HuH-7.5 (cell line): ENCODE measurements around the gene MSI2.

ENCODE experiments used
- DNase-seq: peaks from one replicate; pipeline ENCODE4 v3.0.0; 2011; ENCODE audit warnings: low spot score

MSI2 gene

DNA sequence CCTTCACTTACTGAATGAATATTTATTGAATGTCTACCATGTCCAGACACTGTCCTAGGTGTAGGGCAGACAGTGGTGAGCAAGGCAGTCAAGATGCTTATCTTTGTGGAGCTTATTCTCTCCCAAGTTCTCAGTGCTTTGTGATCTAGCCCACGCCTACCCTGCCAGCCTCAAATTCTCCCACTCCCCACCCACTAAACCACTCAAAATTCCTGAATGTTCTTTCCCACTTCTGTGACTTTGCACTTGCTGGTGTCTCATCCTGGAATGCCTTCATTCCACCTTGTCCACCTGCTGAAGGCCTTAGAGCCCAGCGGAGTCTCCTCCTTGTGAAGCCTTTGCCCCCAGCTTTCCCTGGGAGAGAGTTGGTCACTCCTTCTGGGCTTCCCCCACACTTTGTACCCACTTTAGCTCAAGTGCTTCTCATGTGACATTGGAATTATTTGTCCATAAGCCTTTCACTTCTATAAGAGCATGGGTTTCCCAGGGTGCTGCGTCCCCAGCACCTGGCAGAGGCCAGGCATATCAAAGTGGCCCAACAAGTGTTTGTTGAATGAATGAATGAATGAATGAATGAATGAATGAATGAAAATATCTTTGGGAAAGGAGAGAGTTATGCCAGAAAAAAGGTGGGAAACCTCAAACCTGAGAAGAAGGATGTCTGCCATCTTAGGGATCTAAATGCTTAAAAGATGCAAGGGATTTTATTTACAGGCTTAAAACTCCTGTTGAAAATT lies 465.8 kb downstream of the MSI2 start:
- no peak for DNase-seq

DNA sequence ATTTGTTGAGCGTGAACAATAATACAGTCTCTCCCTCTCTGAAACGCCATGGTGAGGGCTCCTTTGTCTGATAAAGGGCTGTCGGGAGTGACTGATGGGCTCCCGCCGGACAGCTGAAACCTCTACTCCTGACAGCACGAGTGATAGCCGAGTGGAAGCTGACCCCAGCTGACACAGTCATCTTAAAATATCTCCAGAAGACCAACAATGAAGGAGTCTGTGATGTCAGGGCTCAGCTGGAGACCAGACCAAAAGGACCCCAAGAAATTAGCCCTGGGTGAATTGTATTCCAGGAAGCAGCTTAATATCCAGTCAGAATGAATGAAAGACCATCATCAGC lies 466.4 kb downstream of the MSI2 start:
- DNase-seq = no peak

DNA sequence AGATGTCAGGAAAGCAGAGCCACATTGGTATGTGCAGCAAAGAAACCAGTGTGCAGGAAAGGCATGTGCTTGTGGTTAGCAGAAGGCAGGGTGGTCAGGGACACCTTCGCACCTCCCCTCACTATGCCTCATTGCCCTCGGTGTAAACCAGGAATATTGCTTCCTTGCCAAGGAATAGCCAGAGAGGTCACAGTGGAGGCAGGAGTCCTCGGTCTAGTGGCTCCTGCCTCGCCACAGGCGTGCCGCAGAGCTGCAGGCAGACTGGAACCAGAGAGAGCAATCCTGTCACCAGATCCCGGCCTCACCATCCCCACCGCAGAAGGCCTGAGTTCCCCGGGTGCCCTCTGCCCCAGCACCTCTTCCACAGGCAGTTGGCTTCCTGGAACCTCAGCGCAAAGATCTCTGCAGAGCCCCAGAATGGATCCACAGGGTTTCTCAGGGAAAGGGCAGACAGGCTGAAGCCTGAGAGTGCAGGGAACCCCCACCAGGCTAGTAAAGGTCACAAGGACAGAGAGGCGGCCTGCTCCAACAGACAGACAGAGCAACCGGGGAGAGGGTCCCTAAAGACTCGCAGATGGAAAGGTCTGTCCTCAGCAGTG lies 467.2 kb downstream of the MSI2 start:
- no peak for DNase-seq

DNA sequence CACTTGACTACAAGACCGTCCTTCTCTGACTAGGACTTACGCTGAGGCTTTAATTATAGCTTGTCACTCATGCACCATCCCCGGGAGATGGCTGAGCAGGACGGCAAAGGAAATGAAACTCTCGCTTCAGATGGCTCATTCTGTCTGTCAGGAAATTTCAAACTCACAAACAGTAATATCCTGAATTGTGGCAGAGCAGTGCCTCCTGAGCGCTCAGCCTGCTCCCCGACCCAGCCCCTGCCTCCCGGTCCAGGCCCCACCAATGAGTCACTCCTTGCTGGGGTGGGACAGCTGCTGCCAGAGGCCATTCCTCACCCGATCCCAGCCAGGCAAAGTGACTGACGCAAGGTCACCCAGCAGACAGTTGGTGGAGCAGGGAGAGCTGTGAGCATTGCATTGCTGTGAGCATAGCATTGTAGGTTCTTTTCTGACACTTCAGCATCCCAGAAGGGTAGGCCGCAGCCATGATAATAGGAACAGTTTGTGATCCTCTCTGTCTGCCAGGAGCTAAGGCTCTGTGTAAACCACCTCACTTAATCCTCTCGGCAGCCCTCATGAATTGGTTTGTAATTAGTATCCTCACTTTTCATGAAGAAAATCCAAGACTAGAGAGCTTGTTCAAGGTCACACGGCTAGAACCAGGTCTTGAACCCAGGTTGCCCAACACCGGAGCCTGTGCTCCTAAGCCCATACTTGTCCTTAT lies 467.9 kb downstream of the MSI2 start:
- DNase-seq = no peak

DNA sequence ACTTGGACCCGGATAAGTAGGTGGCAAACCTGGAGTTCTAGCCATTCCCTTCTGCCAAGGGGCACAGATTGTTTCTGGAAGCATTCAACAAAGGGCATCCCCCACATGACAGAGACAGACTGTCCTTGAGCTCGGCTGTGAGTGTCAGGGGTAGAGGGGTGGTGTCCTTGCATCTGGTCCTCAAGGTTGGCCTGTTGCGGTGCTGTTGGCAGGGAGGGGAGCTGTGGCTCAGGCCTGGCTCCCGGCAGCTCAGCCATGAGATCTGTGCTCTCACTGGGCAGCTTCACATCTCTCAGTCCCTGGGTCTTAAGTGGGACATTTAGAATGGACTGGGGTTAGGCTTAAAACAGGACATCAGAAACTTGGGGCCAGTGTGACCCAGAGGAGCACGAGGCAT lies 468.4 kb downstream of the MSI2 start:
- no peak for DNase-seq

DNA sequence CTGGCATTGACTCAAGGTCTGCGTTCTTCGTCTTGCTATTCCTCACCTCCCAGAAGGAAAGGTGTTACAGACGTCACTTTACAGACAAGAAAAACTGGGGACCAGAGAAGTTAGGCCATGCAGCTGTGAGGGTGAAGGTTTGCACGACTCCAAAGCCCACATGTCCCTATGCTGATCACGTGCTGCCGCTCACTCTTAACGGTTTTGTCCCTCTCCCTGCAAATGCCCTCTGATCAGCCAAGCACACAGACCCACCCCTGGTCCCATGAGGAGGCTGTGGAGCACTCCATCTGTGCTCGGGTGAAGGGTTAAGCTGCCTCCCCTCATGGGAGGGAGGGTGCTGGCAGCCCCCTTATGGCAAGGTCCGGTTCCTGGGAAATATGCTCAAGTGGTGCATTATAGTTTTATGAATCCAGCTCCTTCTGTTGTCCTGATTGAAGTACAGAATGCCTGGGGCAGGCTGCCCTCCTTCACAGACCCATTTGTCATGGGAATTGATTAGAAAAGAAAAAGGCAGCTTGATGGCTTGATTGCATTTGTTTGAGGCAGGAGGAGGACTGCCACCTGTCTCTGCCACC lies 470.0 kb downstream of the MSI2 start:
- DNase-seq = no peak

DNA sequence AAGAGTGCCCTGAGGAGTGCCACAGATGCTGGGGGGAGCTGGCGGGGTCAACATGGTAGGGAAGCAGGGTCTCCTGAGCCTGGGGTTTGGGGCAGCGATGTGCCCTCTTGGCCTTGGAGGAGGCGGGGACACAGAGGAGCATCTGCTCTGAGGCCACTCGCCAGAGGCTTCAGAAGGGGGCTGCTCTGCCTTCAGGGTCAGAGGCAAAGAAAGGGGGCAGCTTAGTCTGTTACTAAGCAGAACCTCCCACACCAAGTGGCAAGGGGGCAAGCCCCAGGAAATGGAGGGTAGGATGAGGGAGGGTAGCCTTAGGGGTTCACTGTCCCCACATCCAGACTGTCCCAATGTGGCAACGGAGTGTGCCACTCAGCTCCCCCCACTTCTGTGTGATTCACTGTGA lies 470.5 kb downstream of the MSI2 start:
- no peak for DNase-seq

DNA sequence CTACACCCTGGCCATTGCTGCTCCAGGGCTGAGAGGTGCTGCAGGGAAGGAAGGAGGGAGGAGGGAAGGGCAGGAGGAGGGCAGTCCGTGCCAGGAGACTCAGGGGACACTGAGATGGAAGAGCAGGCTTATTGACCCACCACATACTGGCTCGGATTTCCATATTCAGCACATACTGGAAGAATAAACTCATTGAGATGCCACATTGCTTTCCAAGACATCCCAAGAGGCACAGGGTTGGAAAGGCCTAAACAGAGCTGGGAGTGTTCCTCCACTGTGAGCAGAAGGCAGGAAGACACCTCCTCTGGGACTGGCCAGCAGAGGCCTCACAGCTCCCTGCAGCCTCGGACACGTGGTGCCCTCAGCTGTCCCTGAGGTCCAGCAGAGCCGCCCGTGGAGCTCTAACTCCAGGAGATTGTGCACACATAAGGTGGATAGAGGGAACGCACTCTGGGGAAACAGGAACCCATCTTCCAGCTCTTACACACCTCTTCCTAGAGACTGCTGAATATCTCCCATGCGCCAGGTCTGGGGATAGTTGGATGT lies 471.4 kb downstream of the MSI2 start:
- DNase-seq = no peak

DNA sequence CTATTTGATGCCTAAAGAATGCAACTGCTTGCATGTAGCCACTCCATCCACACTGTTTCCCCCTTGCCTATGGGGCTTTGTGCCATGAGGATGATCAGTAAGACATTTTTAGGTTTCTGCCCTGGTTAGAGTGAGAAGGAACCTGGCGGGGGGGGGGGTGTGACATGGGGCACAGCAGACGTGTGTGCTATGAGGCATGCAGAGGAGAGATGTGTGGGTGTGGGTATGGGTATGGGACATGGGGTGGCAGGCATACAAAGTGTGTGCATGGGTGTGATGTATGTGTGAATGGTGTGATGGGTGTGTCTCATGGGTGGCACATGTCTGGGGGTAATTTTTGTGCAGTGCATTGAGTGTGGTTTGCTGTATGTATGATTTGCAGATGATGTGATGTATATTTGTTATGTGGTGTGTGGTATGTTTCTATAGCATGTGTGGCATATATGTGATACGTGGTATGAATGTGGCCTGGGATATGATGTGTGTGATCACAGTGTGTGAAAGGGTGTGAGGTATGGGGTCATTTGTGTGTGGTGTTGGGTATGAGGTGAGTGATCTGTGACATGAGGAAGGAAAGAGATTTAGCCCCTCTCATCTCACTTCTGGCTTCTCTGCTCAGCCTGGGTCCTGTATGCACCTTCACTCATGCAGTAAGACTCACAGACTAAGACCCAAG lies 473.8 kb downstream of the MSI2 start:
- no peak for DNase-seq

DNA sequence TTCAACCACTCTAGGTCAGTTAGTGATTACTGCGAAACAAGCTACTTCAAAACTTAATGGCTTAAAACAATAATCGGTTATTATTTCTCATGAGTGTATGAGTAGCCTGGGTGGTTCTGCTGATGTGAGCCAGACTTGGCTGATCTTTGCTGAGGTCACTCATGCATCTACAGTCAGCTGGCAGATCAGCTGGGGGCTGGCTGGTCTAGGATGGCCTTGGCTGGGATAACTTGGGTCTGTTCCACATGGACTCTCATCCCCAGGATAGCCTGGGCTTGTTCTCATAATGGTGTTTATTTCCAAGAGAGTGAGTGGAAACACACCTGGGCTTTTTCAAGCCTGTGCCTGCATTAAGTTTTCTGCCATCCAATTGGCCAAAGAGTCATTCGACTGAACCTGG lies 475.7 kb downstream of the MSI2 start:
- no peak for DNase-seq

DNA sequence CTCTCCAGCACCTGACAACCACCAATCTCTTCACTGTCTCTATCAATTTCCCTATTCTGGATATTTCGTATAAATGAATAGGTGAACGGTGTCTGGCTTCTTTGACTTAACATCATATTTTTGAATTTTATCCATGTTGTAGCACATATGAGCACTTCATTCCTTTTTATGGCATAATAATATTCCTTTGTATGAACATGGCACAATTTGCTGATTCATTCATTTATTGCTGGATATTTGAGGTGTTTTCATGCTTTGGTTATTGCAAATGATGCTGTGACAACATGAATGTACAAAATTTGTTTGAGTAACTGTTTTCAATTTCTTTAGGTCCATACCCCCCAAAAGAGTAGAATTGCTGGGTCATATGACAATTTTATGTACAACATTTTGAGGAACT lies 476.8 kb downstream of the MSI2 start:
- DNase-seq = no peak
